Liver (tissue), 2 donors: ENCODE data around the gene TMEM187.

Experiments used
- ATF3 ChIP-seq: IDR thresholded peaks from 2 replicates; pipeline ENCODE4 v1.6.1; 2016; ENCODE audit warnings: antibody characterized with exemption
- RAD21 ChIP-seq, 2 donors: IDR thresholded peaks; 2 replicates each; pipeline ENCODE4 v1.6.1; 2016; ENCODE audit warnings: antibody characterized with exemption in 2 of 2, mild to moderate bottlenecking in 2 of 2
- donor health status: healthy.

- TF ChIP-seq ATF3, result no peak
- TF ChIP-seq RAD21 (IDR thresholded peaks at IDR 0.05), result no peak
These were observed 4.9 kb upstream of the TMEM187 start for GRCh38 chrX:153967536-153968224.
